HCEC 1CT (cell line): ENCODE measurements around the gene FRY.

Source experiments
- DNase-seq: peaks from one replicate; pipeline ENCODE4 v3.0.0-alpha.2; 2017

FRY gene

DNA sequence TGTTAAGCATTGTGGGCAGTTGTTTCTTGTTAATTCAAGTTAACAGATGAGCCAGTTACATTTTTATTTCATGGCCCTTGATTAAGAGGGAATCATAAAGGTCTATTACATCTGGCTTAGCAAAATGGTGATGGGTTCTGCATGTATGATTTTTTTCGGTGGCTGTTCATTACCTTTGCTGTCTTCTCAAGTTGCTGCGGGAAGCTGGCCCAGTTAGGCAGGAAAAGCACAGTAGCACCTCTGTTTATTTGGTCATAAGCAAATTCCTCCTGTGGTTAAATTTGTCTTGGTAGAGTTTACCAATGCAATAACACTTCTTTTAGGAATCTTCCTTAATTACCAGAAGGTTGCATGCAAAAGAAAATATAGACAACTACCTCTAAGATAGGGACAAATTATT lies 104.5 kb downstream of the FRY start:
- DNase-seq = no peak

DNA sequence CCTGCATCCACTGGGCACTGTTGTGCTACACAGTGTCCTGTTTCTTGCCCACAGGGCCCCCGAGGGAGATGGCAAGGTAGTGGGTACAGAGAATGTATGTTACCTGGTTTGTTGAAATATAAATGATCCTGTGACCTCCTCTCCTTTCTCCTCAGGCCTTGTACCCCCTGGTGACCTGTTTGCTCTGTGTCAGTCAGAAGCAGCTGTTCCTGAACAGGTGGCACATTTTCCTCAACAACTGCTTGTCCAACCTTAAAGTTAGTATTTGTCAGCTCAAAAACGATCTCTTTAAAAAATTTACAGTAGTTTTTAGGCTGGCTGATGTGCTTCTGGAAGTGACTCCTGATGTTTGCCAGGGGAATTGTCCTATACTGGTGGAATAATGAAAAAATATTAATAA lies 105.1 kb downstream of the FRY start:
- DNase-seq = no peak

DNA sequence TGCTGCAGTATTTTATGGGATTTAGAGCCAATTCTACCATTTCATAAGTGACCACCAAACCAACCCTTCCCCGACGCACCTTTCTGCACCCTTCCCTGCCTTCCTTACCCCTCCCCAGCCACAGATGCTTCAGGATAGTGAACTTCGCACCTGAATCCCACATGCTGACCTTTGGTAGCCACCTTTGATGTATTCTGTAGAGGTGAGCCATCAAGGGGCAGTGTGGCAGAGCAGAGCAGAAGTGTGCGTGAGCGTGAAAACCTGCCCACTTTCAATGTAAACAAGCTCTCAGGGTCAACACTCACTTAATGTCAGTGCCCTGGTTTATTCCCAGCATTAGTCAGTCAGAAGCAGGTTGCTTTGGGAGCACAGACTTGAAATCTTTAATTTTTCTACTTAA lies 107.7 kb downstream of the FRY start:
- DNase-seq = no peak

DNA sequence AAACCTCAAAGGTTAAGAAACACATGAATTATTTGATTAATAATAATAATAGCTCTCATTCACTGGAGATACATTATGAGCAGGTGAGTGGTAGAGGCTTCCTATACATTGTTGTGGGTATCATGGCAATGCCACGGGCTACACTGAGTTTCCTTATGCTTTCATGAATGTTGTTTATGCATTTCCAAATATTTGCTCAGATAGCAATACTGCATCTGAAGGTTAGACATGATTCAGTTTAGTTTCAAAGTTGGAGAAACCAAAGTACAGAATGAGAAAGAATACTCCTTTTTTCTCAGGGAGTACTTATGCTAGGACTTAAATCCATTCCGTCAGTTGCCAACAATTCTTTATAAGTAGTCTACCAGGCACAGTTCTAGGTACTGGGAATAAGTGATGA lies 108.5 kb downstream of the FRY start:
- DNase-seq = no peak

DNA sequence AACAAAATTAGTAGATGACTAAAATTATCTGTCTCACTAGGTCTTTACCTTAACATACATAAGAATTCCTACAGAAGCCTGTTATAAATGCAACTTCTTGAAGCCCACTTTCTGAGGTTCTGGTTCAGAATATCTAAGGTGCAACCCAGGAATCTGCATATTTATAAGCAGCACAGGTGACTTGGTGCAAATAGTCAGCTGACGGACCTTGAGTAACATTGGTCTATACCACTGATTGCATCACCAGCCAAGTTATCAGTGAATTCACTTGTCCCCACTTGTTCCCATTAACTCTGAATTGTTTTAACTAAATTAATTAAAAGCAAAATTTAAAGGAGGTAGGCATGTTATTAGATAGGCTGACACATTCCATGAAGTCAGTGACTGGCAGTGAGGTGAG lies 109.9 kb downstream of the FRY start:
- DNase-seq = no peak

DNA sequence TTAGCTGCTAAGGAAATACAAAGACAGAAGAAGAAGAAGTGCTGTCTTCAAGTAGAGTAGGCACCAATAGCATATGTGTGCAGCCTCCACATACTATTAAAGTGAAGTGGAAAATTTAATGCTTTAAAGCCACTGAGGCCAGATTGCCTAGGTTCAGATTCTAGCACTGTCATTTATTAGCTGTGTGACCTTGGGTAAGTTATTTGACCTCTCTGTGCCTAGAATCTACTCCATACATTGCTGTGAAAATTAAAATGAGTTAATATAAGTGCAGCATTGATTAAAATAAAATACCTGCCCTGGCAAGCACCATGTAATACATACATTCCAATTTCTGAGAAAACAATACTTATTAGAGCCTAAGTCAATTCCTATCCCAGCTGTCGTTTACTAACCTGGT lies 110.5 kb downstream of the FRY start:
- DNase-seq = no peak

DNA sequence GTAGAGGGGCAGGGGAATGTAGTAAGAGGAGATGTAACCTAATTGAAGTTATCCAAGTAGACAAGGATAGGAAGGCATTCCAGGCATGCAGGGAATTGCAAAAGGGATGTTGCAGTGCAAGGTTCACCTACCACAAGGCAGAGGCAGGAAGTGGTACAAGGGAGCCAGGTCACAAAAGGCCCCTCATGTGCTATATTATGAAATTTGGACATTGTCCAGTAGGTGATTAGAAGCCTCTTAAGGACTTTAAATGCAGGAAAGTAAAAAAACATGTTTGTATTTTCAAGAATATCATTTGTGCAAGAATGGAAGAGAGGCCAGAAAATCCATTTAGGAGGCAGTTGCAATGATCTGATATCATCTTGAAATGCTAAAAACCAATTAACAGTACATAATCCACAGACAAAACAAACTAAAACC lies 111.4 kb downstream of the FRY start:
- DNase-seq = peak; percentile 77

DNA sequence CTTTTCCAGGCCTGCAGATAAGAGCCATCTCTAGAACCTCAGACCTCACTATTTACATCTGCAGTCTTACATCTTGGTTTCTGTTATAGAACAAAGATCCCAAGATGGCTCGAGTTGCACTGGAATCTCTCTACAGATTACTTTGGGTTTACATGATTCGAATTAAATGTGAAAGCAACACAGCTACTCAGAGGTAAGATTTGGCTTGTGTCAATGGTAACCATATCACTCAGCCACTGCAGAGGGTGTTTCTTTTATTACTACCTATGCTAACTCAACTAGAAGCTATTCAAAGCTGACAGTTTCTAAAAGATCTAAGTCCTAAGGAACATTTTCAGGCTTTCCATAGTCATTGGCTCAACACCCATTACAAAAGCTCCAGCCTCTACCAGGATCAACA lies 115.6 kb downstream of the FRY start:
- no peak for DNase-seq

DNA sequence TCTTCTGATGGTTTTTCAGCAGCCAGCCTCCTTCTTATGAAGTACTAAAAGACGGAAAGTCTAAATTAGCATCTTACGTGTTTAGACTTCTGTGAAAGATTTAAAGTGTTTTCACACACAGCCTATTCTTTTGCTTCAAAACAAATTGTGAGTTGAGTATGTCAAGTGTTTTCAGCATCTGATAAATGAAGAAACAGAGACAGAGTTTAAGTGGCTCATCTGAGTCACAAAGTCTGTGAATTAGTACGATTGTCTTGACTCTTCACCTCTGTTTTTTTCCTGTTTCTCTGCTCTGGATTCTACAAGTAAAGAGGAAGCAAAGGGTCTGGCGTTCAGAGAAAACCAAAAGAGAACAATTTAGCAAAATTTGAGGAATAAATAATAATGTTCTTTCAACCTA lies 116.4 kb downstream of the FRY start:
- no peak for DNase-seq

DNA sequence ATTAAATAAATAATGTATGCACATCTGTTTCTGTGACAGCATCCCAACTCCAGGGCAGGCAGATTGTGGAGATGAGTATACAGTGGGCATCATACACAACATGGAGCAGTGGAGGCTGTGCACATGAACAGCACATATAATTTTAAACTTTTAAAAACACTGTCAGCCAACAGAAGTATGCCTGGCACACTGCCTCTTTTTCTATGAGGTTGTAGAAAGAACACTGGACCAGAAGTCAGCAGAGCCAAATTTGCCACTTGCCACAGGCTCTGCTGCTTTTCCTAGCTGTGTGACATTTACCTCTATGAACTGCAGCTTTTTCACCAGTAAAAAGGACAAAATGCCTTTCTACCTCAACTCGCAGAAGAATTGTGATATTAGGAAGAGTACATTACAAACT lies 118.7 kb downstream of the FRY start:
- no peak for DNase-seq

DNA sequence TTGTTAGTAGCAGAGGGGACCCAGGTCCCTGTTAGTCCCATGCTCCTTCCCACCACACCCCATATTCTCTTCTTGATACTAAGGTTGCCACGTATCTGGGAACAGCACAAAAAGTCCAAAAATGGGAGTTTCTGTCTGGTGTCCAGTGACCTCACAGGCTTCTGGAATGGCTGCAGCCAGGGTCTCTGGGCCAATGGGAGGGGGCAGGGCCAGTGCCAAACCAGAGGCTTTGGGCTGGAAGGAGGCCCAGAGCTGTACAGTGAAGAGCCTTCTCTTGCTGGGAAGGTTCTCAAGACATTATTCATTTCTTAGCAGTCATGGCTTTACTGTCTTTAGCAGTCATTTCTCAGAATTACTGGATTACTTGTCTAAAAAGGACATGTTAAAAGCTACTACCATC lies 119.2 kb downstream of the FRY start:
- no peak for DNase-seq

DNA sequence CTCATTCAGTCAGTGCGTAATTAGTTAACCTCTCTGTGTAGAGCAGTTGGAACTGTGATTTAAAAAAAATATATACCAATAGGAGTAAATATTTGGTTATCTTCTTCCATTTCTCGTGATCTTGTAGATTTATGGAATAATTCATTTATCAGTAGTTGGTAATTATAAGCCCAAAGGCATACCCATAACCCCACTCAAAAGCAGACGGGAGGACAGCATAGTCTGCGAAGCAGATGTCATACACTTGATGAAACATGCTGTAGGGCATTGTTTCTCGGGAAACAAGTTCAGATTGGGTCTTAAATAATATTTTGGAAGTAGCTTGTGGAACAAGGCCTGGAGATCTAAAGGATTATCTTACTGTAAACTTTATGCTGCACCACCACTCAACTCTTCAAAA lies 119.7 kb downstream of the FRY start:
- no peak for DNase-seq

DNA sequence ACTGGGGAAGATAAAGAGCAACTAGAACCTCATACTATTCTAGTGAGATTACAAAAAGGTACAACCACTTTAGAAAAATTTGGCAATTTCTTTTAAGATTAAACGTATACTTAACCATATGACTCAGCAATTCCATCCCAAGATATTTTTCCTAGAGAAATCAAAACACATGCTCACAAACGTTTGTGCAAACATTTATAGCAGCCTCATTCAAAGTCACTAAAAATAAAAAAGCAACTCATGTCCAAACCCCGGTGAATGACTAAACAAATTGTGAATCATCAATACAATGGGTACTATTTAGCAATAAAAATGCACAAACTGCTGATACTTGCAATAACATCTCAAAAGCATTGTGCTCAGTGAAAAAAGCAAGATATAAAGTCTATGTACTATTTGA lies 121.5 kb downstream of the FRY start:
- peak; percentile 86 for DNase-seq

DNA sequence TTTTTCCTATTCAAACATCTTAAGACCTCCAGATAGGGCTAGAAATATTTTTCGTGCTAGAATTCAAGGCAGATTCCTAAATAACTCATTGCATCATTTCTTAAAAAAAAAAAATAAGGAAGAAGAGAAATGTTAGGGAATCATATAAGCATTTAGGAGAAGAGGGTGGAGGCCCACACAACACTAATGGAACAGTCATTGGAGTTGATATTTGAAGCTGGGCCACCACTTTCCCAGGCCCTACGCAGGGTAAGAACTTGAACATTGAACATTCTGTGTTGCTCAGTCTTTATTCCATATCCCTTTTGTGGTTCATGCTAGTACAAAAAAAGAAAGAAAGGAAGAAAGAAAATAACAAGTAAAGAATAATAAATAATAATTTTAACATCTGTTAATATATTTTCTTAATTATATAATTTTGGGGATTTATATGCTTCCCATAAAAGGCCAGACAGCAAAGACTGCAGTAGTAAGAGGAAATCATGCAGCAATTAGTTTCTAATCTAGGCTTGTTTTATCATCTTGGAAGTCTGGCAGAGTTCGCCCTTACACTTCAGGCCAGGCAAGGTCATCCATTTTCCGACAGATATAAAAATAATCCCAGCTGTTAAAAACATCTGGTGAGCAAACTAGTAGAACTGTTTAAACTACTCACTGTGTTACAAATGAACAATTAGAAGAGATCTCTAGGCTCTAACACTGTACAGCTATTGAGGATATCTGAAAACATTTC lies 127.7 kb downstream of the FRY start:
- DNase-seq = no peak

DNA sequence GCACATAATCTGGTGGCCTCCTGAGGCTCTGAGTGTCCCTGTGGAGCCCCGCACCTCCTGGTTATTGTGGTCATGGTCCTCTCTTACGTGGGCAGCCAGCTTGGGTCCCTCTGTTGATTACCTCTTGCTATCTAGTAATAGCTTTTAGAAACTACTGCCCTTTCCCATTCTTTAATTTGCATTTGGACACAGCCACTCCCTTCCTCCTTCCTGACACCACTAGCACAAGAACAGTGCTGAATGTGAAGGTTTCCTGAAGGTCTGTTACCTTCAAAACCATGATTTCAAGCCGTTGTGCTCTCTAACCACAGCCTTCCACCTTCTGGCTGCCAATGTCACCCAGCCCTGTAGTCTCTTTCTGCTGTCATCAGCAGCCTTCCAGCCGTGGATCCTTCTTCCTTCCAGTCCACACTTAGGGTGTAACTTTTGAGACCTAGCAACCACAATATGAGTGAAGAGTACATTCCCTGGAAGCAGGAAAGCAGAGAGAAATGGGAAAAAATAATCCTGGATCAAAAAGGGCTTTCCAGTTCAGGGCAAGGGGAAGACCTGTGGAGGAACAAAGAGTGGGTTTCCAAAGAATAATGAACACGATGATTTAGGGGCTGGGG lies 130.9 kb downstream of the FRY start:
- DNase-seq = no peak

DNA sequence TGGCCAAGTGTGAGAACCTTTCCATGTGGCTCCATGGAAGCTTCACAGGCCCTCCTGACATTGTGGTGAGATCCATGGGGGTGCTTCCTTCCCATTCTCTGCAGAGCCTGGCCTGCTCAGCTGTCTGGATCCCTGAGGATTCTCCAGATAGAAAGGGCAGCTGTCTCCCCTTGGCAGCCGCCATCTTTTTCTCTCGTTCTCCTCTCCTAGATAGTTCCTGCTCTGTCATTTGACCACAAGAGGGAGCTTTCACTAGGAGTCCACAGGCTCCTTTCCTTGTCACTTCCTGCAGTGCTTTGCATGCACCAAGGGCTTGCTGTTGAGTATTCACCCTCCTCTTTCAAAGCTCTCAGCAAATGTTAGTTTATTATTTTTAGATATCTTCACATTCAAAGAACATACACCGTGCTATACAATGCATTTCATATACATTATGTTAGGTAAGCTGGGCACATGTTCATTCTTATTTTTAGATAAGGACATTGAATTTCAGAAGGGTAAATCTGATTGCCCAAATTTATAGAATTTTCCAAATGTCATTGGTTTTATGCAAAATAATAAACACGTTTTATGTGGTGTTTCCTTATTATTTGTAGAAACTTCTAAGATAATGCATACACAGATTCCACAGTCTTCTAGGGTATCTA lies 133.2 kb downstream of the FRY start:
- peak; percentile 76 for DNase-seq

DNA sequence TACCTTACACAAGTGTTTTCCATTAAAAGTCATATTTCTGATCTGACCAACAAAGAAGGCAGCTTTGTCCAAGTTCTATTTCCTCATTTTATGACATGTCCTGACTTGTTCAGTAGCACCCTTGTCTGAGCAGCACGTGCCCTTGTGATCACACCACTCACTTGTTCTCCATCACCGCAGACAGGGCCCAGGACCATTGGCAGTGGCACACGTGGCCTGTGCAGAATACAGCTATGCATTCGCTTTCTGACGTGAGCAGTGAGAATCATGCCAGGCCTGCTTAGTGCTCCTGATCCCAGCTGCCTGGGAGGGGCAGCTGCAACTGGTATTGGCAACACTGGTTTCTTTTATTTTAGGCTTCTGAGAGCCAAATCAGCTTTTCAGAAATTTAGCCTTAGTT lies 134.2 kb downstream of the FRY start:
- DNase-seq = no peak

DNA sequence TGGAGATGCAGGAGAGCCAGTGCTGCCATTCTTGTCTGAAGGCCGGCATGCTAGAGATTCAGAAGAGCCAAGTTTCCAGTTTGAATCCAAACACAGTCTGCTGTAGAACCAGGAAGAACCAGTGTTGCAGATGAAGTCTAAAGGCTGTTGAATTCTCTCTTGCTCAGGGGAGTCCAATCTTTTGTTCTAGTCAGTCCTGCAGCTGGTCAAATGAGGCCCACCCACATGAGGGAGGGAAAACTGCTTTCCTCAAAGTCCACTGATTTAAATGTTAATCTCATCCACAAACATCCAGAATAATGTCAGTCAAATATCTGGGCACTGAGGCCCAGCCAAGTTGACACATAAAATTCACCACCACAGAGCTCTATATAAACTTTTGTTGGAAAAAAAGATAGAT lies 136.6 kb downstream of the FRY start:
- no peak for DNase-seq

DNA sequence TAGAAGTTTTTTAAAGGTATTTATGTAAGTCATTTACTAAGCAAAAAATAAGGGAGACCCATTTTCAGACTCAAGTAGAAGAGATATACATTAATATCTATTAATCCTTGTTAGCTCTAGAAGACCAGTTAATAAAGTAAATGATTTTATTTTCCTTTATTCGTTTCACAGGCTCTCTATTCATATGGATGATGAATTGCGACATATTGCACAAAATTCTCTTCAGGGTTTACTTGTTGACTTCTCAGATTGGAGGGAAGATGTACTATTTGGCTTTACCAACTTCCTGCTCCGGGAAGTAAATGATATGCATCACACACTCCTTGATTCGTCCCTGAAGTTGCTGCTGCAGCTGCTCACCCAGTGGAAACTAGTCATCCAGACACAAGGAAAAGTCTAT lies 139.3 kb downstream of the FRY start:
- no peak for DNase-seq

DNA sequence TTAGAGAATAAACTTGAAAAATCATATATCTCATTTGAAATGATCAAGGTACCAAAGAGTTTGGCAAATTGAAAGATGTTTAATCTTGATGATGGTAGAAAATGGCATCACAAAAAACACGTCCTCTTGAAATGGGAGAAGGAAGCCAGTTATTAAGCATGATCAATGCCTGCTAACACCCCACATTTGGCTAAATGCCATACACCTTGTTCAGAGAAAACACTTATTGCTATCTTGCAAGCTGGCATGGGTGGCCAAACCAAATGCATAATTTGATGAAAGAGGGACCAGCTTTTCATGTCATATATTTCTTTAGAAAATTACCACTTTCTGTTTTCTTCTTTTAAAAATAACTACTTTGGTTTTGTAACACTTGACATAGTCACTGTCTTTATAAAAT lies 142.3 kb downstream of the FRY start:
- DNase-seq = no peak

DNA sequence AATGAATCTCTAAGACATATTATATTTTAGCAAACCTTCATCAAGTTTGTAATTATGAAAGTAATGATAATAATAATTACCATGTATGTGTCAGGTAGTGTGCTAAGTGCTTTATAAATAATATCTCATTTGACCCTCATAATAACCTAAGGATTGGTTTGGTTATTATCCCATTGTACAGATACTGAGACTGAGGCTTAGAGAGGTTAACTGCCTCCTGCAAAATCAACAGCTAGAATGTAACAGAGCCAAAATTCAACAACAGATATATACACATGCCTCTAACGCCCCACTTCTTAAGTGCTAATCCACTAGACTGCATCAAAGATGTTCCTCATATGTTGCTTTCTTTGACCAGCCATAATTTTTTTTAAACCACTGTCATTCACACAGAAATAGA lies 142.8 kb downstream of the FRY start:
- DNase-seq = no peak

DNA sequence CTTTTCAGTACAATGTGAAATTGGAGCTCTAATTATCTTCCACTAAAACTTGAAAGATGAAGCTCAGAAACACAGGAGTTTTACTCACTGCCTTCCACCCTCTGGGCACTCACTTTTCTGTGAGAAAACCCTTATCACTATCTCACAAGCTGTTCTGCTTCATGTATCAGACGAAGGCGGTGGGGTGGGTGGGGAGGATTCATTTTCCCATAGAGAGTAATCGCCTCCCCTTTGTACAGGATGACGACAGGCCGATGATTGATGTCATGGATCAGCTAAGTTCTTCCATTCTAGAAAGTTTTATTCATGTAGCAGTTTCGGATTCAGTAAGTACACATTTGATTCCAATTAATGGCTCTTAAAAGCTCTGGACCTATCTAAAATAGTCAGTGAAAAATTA lies 143.7 kb downstream of the FRY start:
- DNase-seq = no peak

DNA sequence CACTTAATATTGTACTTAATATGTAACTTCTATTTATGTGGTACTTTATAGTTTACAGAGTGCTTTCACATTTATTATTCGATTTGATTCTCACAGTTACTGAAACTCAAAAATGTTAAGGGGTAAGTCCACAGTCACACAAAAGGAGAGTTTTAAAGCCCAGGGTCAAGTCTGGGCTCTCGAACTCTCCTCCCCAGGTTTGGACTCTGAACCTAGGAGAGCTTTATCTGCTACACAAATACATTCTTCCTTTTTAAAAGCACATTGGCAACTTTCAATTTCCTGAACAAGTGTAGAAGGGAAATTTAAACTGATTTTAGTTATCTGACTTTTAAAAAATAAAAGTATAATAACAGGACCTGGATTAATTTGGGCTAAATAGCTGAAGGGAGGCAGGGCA lies 144.4 kb downstream of the FRY start:
- DNase-seq = no peak

DNA sequence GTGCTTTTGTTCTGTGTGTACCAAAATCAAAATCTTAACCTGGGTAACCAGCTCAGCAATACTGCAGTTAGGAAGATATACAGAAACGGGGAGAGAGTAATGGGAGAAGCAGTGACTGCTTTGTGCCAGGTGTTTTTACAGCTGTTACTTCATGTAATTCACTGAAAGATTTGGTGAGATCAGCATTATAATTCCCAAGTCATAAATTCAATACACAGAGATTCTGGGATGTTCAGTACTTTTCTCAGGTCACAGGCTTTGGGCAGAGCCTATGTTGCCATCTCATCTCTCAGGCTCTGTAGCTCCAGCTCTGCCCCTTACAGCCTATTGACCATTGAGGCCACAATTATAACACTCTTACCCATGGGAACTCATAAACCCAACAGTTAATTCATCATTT lies 145.1 kb downstream of the FRY start:
- no peak for DNase-seq

DNA sequence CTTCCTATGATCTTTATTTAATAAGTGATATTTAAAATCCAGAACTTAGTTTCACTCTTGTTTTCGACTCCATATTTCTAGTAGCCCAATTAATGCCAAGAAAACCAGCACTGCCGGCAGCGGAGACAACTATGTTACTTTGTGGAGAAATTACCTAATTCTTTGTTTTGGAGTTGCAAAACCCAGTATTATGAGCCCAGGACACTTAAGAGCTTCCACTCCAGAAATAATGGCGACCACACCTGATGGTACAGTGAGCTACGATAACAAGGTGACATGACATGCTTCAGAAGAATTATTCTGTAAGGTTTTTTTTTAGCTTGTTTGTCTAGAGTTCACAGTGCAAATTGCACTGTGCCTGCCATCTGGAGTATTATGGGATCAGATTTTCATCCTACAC lies 147.2 kb downstream of the FRY start:
- DNase-seq = no peak
